NB4 (cell line): ENCODE data around the gene ANKRD27.
A peak's percentile ranks its signal among the peaks of the same experiment; 100 is the strongest.

Experiments
- POLR2A ChIP-seq: IDR thresholded peaks from 2 replicates; pipeline ENCODE4 v1.6.1; 2011; ENCODE audit warnings: mild to moderate bottlenecking; ENCODE audit not compliant: insufficient read length; ENCODE audit errors: extremely low read depth
- TF ChIP-seq, protein P1 (sequence below): IDR thresholded peaks from one replicate; pipeline ENCODE4 v1.5.1; 2012; ENCODE audit warnings: low read depth, low read length

DNA sequence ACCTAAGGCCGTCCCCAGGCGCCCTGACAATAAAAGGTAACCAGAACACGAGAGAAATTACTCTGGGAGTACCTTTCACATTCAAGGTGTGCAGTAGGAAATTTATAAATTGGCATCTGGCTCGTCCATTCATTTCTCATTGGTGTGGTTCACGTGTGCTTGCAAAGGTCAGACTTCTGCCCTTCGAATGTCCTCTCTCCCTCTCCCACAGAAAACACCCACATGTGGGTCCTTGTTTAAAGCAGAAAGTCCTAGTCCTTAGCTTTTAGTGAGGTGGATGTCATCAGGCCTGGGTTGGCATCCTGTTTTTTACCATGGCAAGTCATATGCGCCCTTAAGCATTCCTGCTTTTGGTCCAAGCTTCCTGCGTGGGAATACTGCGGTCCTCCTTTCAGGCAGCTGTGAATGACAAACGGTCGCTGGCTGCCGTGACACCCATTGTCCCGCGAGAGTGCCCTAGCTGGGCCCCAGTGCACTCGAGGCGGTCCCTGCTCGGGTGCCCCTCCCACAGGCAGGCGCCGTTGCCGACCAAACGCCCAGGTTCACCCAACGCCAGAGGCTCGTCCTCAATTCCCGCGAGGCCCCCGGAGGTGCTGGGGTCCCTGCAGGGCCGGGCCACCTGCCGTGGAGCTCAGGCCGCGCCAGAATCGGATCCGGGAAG lies 16.4 kb upstream of the ANKRD27 start, which contains the start of gene NUDT19:
- TF ChIP-seq, protein P1, sequence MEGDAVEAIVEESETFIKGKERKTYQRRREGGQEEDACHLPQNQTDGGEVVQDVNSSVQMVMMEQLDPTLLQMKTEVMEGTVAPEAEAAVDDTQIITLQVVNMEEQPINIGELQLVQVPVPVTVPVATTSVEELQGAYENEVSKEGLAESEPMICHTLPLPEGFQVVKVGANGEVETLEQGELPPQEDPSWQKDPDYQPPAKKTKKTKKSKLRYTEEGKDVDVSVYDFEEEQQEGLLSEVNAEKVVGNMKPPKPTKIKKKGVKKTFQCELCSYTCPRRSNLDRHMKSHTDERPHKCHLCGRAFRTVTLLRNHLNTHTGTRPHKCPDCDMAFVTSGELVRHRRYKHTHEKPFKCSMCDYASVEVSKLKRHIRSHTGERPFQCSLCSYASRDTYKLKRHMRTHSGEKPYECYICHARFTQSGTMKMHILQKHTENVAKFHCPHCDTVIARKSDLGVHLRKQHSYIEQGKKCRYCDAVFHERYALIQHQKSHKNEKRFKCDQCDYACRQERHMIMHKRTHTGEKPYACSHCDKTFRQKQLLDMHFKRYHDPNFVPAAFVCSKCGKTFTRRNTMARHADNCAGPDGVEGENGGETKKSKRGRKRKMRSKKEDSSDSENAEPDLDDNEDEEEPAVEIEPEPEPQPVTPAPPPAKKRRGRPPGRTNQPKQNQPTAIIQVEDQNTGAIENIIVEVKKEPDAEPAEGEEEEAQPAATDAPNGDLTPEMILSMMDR = no peak
- TF ChIP-seq POLR2A = peak; percentile 59
